HepG2 (cell line): ENCODE results near the gene POLE3. TPM values are rescaled to one million over a fixed set of nuclear protein-coding genes. Genes with fewer than 3 reads are reported as not detected.

ENCODE experiments used
- ARHGAP35 ChIP-seq: sonication (generic); formaldehyde crosslinking; IDR thresholded peaks from 2 replicates; pipeline ENCODE4 v1.9.0; 2022; ENCODE audit warnings: mild to moderate bottlenecking, inconsistent platforms, moderate library complexity, missing genetic modification reagents, borderline replicate concordance
- ARNT2 ChIP-seq: sonication (generic); formaldehyde crosslinking; IDR thresholded peaks from 2 replicates; pipeline ENCODE4 v1.8.0; 2022; ENCODE audit warnings: mild to moderate bottlenecking, low read depth, missing genetic modification reagents, moderate library complexity
- CBFB ChIP-seq: sonication (generic); formaldehyde crosslinking; IDR thresholded peaks from 2 replicates; pipeline ENCODE4 v1.4.0; 2020; ENCODE audit warnings: missing genetic modification reagents
- CENPBD1 ChIP-seq: sonication (generic); formaldehyde crosslinking; IDR thresholded peaks from 2 replicates; pipeline ENCODE4 v1.8.0; 2022; ENCODE audit warnings: missing genetic modification reagents, low read depth, mild to moderate bottlenecking, borderline replicate concordance
- GPBP1L1 ChIP-seq: sonication (generic); formaldehyde crosslinking; IDR thresholded peaks from 2 replicates; pipeline ENCODE4 v1.5.0; 2020; ENCODE audit warnings: mild to moderate bottlenecking, missing genetic modification reagents
- HNRNPLL ChIP-seq: fragments of 200-400 bp; formaldehyde crosslinking; IDR thresholded peaks from 2 replicates; pipeline ENCODE4 v1.6.1; 2017; ENCODE audit warnings: mild to moderate bottlenecking, low read depth, low read length; ENCODE audit not compliant: poor library complexity, severe bottlenecking
- IKZF5 ChIP-seq: IDR thresholded peaks from 2 replicates; pipeline ENCODE4 v1.6.1; 2018; ENCODE audit warnings: missing genetic modification reagents, mild to moderate bottlenecking, missing compliant biosample characterization
- ISX ChIP-seq: sonication (generic); formaldehyde crosslinking; conservative IDR thresholded peaks from 2 replicates; pipeline ENCODE4 v1.5.0; 2020; ENCODE audit warnings: missing genetic modification reagents
- NCOA2 ChIP-seq: sonication (generic); formaldehyde crosslinking; IDR thresholded peaks from 2 replicates; pipeline ENCODE4 v1.8.0; 2022; ENCODE audit warnings: inconsistent platforms
- ONECUT2 ChIP-seq: sonication (generic); formaldehyde crosslinking; IDR thresholded peaks from 2 replicates; pipeline ENCODE4 v1.4.0; 2020; ENCODE audit warnings: missing genetic modification reagents
- PHB2 ChIP-seq: fragments of 450-650 bp; IDR thresholded peaks from 2 replicates; pipeline ENCODE4 v1.6.1; 2018; ENCODE audit not compliant: partially characterized antibody
- PHF20 ChIP-seq: sonication (generic); formaldehyde crosslinking; IDR thresholded peaks from 2 replicates; pipeline ENCODE4 v1.5.0; 2020; ENCODE audit warnings: mild to moderate bottlenecking, missing genetic modification reagents
- TCF12 ChIP-seq, 2 experiments: fragments of 450-650 bp in 1 of 2; sonication (generic) in 1 of 2; formaldehyde crosslinking in 1 of 2; IDR thresholded peaks; 2 replicates each; pipeline versions ENCODE4 v1.6.1 to v1.8.0; 2017 to 2022; ENCODE audit warnings: antibody characterized with exemption in 1 of 2, mild to moderate bottlenecking in 1 of 2, missing genetic modification reagents in 1 of 2, moderate library complexity in 1 of 2
- THAP8 ChIP-seq: sonication (generic); formaldehyde crosslinking; IDR thresholded peaks from 2 replicates; pipeline ENCODE4 v1.5.1; 2020; ENCODE audit warnings: missing genetic modification reagents, mild to moderate bottlenecking, borderline replicate concordance
- ZMYM4 ChIP-seq: sonication (generic); formaldehyde crosslinking; IDR thresholded peaks from 2 replicates; pipeline ENCODE4 v1.8.1; 2023; ENCODE audit warnings: mild to moderate bottlenecking, missing genetic modification reagents
- ZNF121 ChIP-seq: sonication (generic); formaldehyde crosslinking; IDR thresholded peaks from 2 replicates; pipeline ENCODE4 v1.5.0; 2020; ENCODE audit warnings: mild to moderate bottlenecking, missing genetic modification reagents
- ZNF18 ChIP-seq: sonication (generic); formaldehyde crosslinking; IDR thresholded peaks from 2 replicates; pipeline ENCODE4 v1.8.0; 2022; ENCODE audit warnings: mild to moderate bottlenecking, missing genetic modification reagents; ENCODE audit not compliant: insufficient replicate concordance
- ZNF382 ChIP-seq: sonication (generic); formaldehyde crosslinking; IDR thresholded peaks from 2 replicates; pipeline ENCODE4 v1.5.0; 2020; ENCODE audit warnings: missing genetic modification reagents, mild to moderate bottlenecking, borderline replicate concordance
- ZNF510 ChIP-seq: sonication (generic); formaldehyde crosslinking; IDR thresholded peaks from 2 replicates; pipeline ENCODE4 v1.4.0; 2020; ENCODE audit warnings: low read depth, mild to moderate bottlenecking, missing genetic modification reagents
- ZNF576 ChIP-seq: sonication (generic); formaldehyde crosslinking; IDR thresholded peaks from 2 replicates; pipeline ENCODE4 v1.4.0; 2020; ENCODE audit warnings: mild to moderate bottlenecking, missing genetic modification reagents
- ZNF589 ChIP-seq: sonication (generic); formaldehyde crosslinking; conservative IDR thresholded peaks from 2 replicates; pipeline ENCODE4 v1.8.0; 2022; ENCODE audit warnings: mild to moderate bottlenecking, moderate library complexity, missing genetic modification reagents
- ZNF615 ChIP-seq: sonication (generic); formaldehyde crosslinking; IDR thresholded peaks from 2 replicates; pipeline ENCODE4 v1.5.0; 2020; ENCODE audit warnings: mild to moderate bottlenecking, missing genetic modification reagents, borderline replicate concordance
- ZNF703 ChIP-seq: sonication (generic); formaldehyde crosslinking; IDR thresholded peaks from 2 replicates; pipeline ENCODE4 v1.5.1; 2020; ENCODE audit warnings: missing genetic modification reagents, mild to moderate bottlenecking, moderate library complexity, borderline replicate concordance
- ZNF883 ChIP-seq: sonication (generic); formaldehyde crosslinking; IDR thresholded peaks from 2 replicates; pipeline ENCODE4 v1.5.1; 2020; ENCODE audit warnings: mild to moderate bottlenecking, missing genetic modification reagents; ENCODE audit errors: not compliant biosample characterization
- polyA plus RNA-seq, 8 experiments: library from polyadenylated mRNA; depleted of rRNA in 3 of 8; stranded (reverse) in 7 of 8; unstranded in 1 of 8; fragments of >200 nt; fragmentation: Illumina TruSeq in 4 of 8; extraction: Trizol in 4 of 8; gene quantifications; 2 replicates each; pipeline versions ENCODE4 v1.2.1 to v1.2.3, GENCODE V29; 2011 to 2016; ENCODE audit warnings: low read depth in 4 of 8, missing spikeins in 1 of 8, mixed read lengths in 1 of 8; ENCODE audit not compliant: insufficient read depth in 1 of 8
- total RNA-seq, 5 experiments: library from RNA; depleted of rRNA; stranded (reverse); fragments of >200 nt; fragmentation: Illumina TruSeq; extraction: Trizol; gene quantifications; 2 replicates each; pipeline ENCODE4 v1.2.3, GENCODE V29; 2016; ENCODE audit warnings: low read depth in 1 of 5

Gene POLE3
- total and polyA plus RNA-seq, 2 of the 13 experiments (the other 11 are each of a cell fraction or from before 2014, with no cell fraction given), result 36.0 to 77.2 TPM

GRCh38 chr9:113410207-113410864, at the start of gene POLE3, which contains the start of gene C9orf43 (continued):
- TF ChIP-seq GPBP1L1 (CRISPR knock-in tag) (no peak), ZMYM4 (peak; percentile 93), TCF12 (IDR thresholded peaks at IDR 0.05) (no peak), TCF12 (CRISPR knock-in tag; IDR thresholded peaks at IDR 0.05) (peak; percentile 37; the same call in 1 of the 2 replicates), ZNF615 (CRISPR knock-in tag) (peak; percentile 95; the same call in 1 of the 2 replicates), ZNF382 (CRISPR knock-in tag) (no peak), HNRNPLL (peak; percentile 88), PHF20 (CRISPR knock-in tag) (peak; percentile 92), ZNF703 (CRISPR knock-in tag) (no peak), ZNF121 (CRISPR knock-in tag) (no peak), CENPBD1 (CRISPR knock-in tag) (peak; percentile 96; the same call in 1 of the 2 replicates), ARNT2 (CRISPR knock-in tag) (peak; percentile 83), ISX (CRISPR knock-in tag) (no peak; the same call in 1 of the 2 replicates), IKZF5 (peak; percentile 82), ZNF883 (CRISPR knock-in tag) (peak; percentile 26), NCOA2 (CRISPR knock-in tag) (peak; percentile 62), PHB2 (no peak), ONECUT2 (peak; percentile 21; the same call in 1 of the 2 replicates), ARHGAP35 (peak; percentile 76), ZNF589 (CRISPR knock-in tag) (peak; percentile 87), THAP8 (CRISPR knock-in tag) (peak; percentile 75; the same call in 1 of the 2 replicates), ZNF510 (CRISPR knock-in tag) (no peak), ZNF576 (CRISPR knock-in tag) (no peak), CBFB (CRISPR knock-in tag) (peak; percentile 87), ZNF18 (CRISPR knock-in tag) (peak; percentile 59)
